DMS79 treated with DMSO at 0.1 percent for 48 hours (cell line): ENCODE results near the gene COL25A1.

Experiments
- DNase-seq: peaks from one replicate; lab custom pipeline; 2025; lab: John Stamatoyannopoulos, UW

Gene COL25A1

DNA sequence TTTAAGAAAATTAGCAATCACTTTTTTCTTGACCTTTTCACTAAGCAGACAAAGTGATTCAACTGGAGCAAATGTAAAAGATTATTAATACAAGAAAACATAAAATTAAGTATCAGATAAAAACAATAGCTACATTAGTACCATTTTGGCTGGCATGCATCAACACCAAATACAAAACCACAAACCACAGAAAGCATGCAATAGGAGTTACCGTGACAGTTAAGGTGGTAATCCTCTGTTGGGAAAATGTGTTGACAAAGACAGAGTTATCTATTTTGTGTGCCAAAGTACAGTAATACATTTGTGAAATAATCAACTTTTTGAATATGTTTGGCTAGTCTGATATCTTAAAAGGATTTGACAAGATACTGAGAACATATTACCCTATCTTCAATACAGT is 449.8 kb downstream of the COL25A1 start:
- no peak for DNase-seq

DNA sequence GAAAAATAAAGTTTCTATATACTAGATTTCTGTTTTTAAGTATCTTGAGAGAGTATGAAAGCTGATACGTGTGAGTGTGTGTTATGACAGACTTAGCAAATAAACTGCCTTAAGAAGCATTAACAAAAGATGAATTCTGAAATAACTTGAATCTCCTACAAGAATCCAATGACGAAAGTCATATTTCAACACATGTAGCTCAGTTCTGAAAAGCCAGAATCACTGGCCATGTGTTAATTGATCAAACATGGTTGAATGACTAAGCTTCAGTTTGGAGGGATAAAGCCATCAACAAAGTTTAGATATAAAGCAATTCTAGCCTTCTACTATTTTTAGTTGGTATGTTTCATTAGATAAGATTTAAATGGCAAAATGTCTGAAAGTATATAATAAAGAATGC is 451.1 kb downstream of the COL25A1 start:
- no peak for DNase-seq

DNA sequence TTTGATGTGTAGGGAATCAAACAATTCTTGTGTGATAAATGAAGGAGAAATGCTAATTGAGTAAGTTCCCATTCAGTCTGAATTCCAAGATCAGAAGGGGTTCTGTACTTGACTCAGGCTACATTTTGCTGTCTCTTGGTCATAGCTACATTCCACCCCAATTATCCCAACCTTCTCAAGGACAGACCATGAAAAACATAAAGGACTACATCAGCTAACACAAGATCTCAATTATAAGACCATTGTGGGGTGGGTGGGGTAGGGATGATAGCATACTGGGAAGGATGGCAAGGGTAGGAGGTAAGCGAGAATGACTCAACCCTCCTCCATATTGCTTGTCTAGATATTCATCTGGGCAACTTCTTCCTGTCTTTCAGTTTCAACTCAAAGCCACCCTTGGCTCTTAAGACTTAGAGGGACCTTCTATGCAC is 452.2 kb downstream of the COL25A1 start:
- DNase-seq: no peak

DNA sequence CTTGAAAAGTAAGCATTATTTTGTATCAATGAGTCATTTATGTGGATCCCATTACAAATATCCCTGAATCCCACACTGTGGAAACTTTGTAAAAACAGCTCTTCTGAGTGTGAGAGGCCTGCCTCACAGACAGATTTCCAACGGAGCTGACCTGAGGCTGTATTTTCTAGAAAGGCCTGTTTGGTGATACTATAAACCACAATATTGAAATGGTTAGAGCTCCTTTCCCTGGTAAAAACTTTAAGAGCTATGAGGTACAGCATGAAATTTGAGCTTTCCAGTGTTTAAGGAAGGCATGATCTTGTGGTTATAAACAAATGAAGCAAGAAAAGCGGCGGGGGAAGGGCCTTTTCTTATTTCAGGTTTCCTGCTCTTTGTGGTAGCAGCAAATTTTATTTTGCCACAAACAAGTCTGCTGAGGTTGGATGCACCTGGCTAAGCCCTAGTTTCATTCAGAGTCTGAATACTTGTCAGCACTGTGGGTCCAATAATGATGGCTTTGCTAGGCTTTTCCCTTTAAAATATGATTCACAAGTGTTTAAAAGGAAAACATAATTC is 452.8 kb downstream of the COL25A1 start:
- no peak for DNase-seq

DNA sequence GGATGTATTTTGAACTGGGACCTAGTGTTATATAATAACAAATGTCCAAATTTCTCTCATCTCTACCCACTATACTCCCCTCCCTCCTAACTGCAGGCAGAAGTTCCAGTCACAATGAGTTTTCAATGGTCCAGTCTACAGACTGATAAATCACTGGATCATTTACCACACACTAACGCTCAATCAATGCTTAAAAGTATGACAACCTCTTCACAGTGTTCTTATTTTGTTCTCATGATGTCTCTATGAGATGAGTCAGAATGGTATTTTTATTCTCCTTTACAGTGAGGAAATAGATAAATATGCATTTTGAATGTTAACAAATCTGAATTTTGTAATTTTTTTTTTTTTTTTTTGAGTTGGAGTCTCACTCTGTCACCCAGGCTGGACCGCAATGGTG is 455.9 kb downstream of the COL25A1 start:
- no peak for DNase-seq

DNA sequence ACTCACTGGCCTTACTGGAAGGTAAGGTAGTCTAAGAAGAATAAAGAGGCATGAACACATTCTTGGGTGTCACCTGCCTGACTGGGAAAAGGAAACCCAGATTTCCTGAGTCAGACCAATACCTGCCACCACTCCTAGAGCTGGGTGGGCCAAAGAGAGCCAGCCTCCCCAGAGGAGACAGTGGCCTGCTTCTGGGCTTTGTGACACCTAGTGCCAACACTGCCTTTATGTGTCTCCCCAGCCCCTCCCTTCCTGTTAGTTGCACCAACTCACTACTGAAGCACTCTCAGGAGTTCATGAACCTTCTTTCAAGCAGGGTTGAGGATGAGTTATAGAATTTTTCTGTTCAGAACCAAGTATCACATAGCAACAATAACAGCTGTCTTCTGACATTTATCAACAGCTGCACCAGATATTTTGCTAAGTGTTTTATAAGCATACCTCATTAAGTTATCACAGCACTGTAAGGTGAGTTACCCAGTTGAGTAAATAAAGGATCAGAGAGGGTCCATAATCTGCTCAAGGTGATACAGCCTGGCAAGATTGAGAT is 462.0 kb downstream of the COL25A1 start:
- DNase-seq: no peak

DNA sequence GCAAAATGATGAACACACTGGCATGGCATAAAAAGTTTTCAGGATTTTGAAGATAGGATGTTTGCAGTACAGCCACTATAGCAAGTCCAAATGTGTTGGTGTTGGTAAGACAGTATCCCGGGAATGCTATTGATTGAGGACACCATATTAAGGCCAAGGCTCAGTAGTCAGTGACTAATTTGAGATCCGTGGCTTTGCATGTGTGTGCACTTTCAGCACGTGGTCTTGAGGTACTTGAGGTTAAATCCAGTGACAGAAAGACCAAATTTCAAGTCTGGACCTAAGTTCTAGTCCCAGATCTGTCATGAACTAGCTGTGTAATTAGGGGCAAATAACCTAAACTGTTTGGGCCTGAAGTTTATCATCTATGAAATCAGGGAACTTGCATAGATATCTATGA is 463.1 kb downstream of the COL25A1 start:
- DNase-seq: no peak

DNA sequence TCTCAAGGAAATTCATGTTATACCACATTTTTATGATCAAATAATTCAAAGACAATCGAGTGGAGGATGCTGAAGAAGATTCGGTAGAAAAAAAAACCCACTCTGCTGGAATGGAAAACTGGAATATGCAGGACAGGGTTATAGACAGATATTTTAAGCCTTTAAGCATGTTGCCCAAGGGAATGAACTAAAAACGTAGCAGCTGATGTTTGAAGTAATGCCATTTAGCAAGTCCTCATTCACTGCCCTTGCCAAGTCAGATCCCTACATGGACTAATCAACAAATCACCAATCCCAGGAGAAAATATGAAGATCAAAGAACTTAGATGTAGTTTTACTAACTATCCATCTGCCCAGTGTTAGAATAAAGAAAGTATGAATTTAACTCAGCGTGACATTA is 464.0 kb downstream of the COL25A1 start:
- no peak for DNase-seq

DNA sequence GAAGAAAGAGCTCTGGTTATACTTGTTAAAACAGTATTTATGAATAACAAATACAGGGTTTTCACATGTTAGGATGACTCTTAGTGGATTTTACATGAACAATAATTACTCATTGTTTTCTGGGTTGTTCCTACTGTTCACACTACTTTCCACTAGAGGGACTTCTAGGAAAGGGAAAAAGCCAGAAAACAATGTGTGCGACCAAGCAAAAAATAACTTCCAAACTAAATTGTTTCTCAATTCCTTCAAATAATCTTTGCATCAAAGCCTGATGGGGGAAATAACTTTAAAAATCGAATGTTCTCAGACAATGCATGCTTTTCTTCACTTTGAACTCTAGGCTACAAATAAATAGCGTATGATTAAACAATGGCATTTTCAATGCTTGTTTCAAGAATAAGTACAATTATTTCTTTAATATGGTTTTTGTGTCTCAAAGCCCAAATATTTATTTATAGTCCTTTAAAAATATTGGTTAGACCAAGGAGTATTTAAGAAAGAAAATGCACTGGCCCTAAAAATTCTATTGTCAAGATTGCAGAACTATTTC is 467.5 kb downstream of the COL25A1 start:
- no peak for DNase-seq

DNA sequence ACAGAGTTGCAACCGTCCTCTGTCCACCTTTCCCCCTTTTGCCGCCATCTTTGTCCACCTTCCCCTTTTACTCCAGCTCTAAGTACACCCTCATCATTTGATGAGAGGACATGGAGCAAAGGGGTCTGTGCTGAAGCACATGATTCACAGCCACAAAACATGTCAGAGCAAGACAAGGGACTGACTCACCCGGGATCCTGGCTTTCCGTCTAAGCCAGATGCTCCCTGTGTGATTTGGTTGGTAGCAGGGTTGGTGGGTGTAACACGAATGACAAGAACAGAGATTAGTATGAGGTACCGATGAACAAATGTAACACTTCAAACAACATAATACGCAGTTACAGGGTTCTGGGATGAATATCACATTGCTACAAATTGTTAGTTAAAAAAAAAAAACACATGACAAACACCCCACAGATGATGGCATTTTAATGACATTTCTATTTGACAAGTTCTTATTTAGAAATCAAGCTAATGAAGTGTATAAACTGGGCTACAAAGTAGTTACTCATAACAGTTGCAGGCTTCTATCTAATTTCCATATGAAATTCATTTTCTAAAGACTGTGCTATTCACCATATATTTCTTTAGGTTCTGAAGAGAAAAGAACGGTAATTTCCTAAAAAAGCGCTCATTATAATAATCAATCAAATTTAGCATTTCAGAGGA is 468.2 kb downstream of the COL25A1 start:
- DNase-seq: no peak

DNA sequence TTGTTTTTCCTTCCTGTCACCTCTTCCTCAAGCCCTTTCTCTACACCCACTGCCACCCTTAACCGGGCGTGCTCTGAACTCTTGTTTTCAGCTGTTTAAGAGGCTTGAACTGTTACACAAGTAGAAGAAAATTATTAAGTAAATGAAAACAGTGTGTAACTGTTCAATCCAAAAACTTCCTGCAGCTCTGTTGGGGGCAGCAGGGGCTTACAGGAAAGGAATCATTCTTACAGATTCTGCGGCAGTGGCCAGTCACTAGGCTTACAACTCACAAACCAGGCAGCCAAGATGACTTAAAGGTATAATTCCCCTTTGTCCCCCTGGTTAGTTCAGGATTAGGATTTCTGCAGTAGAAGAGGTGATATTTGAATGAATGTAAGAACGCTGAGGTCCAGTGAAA is 469.4 kb downstream of the COL25A1 start:
- no peak for DNase-seq

DNA sequence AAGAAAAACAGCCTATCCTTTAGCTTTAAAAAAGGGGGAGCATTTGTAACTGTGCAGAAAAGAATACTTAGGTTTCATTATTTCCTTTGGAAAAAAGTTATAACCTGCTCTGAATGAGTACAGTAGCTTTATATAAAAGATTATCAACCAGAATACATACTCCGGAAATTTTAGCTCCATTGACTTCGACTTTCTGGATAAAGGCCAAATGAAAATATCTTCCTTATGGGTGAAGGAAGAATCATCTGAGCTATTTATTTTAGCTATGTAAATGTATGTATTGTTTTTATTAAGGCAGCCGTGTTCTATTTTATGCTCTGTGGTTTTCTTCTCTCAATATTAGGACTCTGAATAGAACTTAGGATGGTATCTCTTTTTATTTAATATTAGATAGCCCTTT is 470.6 kb downstream of the COL25A1 start:
- DNase-seq: no peak

DNA sequence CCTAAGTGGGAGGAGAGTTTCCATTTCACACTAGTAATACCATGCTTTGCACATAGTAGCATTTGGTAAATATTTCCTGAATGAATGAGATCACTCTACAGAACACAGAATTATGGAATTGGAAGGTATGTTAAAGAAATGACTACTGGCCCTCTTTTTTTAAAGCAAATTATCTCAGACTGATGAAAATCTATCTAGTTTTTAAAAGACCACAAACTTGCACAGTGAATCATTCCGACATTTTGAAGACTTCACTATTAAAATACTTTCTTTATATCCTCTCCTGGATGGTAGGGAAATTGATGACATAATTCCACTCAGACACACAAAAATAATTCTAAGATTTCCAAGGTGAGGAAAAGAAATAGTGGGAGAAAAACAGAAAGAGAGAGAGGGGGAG is 471.2 kb downstream of the COL25A1 start:
- DNase-seq: no peak

DNA sequence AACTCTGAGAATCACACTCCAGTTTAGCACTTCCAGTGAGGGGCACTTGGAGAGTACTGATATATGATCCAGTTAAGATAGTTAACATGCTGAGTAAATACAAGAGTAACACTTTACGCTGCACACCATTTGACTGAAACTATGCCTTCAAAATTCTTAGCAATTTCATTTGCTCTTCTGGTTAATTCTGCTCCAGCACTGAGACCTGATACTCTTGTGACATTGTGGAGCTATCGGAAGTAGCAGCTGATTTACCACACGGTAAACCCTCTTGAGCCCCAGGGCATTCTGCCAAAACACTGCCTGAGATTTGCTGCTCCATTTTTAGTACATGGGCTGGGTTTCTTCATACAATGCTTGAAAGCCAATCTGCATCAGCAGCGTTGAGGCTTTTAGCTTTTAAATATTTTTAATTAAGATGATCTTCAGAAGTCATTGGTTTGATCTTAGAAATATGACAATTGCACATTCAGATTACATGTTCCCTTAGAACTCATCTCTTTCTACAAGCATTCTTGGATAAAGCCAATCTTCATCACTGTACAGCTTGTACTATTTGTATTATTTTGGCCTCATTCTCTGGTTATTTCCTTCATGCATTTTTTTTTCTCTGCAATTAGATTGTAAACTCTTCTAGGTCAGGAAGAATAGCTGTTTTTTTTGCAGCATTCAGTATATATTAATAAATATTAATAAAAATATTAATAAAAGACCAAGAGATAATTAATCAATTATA is 471.8 kb downstream of the COL25A1 start:
- DNase-seq: peak; percentile 49

DNA sequence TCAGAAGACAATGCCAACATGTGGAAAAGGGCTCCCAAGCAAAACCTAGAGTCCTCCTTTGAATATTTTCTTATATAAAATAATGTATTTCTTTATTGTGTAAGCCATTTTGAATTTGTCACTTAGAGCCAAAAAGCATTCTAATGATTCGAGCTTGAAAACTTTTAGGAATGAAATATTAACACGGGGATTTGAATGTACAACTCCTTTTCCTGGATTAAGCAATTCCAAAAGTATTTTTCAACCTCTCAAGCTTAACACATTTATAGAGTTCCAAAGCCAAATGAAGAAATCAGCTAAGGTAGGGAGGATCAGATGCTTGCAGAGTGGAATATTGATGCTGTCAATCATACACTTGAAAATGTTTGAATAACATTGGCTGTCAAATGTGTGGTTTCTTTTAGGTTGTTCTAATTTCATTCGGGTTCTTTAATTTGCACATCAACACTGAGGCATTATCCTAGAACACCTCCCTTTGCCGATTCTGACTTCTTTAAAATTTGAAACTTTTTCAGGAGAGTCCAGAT is 472.4 kb downstream of the COL25A1 start:
- DNase-seq: no peak

DNA sequence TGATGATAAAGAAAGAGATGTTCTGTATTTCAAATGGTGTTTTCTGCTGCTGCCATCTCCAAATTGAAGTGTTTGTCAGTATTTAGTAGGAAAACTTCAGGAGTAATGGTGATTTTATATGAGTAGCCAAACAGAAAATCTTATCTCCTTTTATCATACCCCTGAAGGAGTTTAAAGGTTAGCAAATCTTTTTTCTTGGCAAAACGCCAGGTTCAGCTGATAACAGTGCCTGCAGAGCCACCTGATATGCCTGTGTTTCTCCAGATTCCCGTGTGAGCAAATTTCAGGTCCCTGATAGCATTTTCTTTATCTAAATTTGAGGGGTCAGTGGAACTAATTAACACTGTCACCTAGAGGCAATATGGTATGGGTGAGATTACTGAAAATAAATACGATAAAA is 473.8 kb downstream of the COL25A1 start:
- DNase-seq: no peak

DNA sequence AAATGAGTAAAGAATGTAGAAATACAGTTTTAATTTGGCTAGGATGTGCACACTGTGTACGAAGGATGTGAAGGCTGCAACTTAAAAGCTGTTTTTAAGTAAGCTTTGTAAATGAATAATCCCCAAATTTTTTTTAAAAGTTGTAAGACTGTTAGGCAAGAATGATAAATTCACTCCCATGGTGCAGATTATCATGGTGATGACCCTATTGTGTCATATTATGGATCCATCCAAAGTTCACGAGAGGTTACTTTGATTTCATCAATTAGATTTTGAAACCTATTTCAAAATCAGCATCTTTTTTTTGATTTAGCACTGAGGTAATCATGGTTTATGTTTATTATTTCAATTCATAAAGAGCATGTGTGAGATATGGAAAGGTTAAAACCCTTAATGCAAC is 476.7 kb downstream of the COL25A1 start:
- no peak for DNase-seq

DNA sequence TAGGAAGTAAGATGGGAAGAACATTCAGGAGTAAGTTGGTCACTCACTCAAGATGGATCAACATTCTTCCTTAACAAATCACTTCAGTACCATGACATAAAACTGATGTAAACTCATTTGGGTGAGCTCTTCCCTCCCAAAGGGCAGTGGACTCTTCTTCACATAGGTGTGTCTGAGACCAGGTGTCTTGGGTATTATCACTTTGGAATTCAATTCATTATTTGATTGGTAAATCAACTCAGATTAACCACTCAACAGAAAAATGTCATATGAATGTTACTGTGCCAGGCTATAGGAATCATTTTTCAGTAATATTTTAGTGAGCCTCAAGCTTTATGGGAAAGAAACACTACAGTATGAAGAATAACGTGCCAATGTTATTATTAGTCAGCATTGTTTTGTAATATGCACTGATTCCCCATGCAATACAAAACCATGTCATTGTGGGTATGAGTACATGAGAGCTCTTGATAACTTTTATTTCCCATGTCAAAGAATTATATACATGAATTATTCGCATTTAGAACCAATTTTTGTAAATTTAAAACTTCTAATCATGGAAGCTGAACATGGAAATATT is 481.0 kb downstream of the COL25A1 start:
- DNase-seq: no peak

DNA sequence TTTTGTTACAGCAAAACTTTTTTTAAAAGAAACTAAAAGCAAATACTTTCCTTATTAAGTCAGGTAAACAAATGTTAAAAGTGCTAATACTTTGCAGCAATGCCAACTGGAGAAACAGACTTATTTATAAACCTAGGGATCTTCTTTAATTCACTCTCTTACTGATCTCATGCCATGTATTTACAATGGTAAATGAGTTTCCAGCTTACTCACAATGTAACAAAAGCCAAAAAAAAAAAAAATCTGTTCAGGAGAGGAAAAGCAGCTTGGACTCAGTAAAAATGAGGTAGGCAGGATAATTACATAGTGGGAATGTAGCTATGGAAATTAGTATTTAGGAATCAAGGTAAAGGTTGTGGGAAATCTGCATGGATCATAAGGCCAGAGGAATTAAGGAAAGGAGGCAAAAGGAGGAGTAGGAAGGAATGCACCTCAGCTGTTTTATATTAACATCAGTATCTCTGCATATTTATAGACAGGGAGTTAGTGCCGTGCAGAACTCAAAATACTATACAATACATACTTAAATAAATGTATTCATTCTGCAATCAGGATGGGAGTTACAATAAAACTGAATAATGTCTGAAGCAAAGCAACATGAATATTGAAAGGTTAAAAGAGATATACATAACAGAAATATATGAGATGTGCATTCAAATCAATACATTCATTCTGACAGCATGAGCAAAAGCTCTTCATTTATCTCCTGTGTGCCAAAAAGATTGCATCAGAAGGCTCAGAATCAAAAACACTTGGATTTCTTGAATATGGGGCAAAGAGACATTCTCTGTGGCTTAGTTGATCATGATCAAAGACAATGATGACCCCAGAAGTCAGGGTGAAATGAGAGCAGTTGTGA is 481.7 kb downstream of the COL25A1 start:
- no peak for DNase-seq

DNA sequence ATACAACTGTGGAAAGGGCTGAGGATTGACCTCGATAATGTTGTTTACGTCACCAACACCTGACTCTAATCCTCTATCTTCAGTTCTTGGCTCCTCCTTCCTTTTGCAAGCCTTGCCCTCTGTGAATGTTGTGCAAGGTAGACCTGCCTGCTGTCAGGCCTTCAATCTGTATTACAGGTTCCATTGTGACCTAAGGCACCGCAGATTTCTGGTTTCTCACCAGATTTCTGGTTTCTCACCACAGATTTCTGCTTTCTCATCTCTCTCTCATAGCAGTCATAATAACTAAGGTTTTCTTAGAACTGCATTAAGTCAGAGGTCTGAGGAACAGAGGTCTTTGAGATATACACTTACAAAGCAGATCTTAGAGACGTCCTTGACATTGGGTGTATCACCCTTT is 488.1 kb downstream of the COL25A1 start:
- no peak for DNase-seq

DNA sequence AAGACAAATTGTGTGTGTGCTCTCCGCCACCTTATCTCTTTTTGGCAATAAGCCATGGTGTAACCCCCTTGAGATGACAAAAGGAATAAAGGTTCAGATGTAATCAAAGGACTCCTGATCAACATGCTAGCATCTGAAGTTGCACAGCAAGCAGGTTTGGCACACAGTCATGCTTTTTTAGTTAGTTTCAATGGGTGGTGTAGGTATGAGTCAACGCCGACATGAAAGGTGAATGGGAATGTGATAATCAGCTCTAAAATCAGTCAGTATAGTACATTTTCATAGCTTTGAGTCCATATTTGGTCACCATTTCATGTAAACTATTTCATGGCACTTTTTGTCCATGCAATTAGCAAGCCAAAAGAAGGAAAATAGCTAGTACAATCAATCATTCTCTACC is 489.2 kb downstream of the COL25A1 start:
- no peak for DNase-seq
